NCI-H1105 treated with DMSO at 0.1 percent for 48 hours (cell line): ENCODE data around the gene SH2D3A.

Source experiments
- DNase-seq: peaks from one replicate; lab custom pipeline; 2025; lab: John Stamatoyannopoulos, UW

SH2D3A gene

GRCh38 chr19:6705931-6706632, 61.2 kb downstream of the SH2D3A start:
- no peak for DNase-seq
